HepG2 (cell line): ENCODE data around the gene DDHD1. TPM values are rescaled to one million over a fixed set of nuclear protein-coding genes. Genes with fewer than 3 reads are reported as not detected.

Experiments used
- ATAC-seq: fragments of 200-7000 bp; cut with Tn5 transposase; 3 replicates; pipeline ENCODE4 v1.9.1; 2020; ENCODE audit warnings: mild to moderate bottlenecking, moderate library complexity
- BruUV-seq: library from RNA; stranded (reverse); fragments of 400-500 nt; replicated peaks from 2 replicates; lab custom pipeline; 2021; lab: Mats Ljungman, UMichigan
- CTCF ChIA-PET: fragments of 300-600 bp; formaldehyde crosslinking; extraction: SDS; loops from one replicate; lab custom pipeline; 2021; ENCODE audit warnings: low total read pairs, inconsistent platforms, low intra/inter-chr PET ratio; lab: Yijun Ruan, JAX
- POLR2A ChIA-PET: fragments of 350-600 bp; sonication (Branson Sonifier 250); formaldehyde crosslinking; loops from one replicate; lab custom pipeline; 2020; ENCODE audit warnings: antibody characterized with exemption, inconsistent platforms; lab: Yijun Ruan, JAX
- DNase-seq: peaks from one replicate; pipeline ENCODE4 v3.0.0-alpha.2; 2015; ENCODE audit warnings: low spot score
- FAIRE-seq: peaks from 3 replicates; lab custom pipeline; 2011; peaks lifted over from hg19 to GRCh38; lab: Jason Lieb, UNC
- H2AFZ ChIP-seq: one replicate; pipeline ENCODE4 v1.6.1; 2011; ENCODE audit warnings: low read length, inconsistent platforms
- H3K27ac ChIP-seq: fragments of 300-600 bp; 3 replicates; pipeline ENCODE4 v1.8.0; 2011; ENCODE audit warnings: mixed run types, mild to moderate bottlenecking, mixed read lengths, low read length, inconsistent platforms; ENCODE audit not compliant: insufficient read depth; ENCODE audit errors: extremely low read length
- H3K27me3 ChIP-seq, 2 experiments: fragments of 200-600 bp in 1 of 2; 2 replicates in 1 of 2; 3 replicates in 1 of 2; pipeline versions ENCODE4 v1.6.0 to v1.8.0; 2011; ENCODE audit warnings: low read length in 2 of 2, mild to moderate bottlenecking in 2 of 2, moderate library complexity in 2 of 2, inconsistent platforms in 1 of 2; ENCODE audit not compliant: insufficient read depth in 2 of 2, control insufficient read depth in 1 of 2
- H3K36me3 ChIP-seq, 2 experiments: fragments of 200-600 bp in 1 of 2; replicated peaks in 1 of 2; 2 replicates in 1 of 2; 3 replicates in 1 of 2; pipeline versions ENCODE4 v1.5.1 to v1.8.0; 2011; ENCODE audit warnings: low read length in 2 of 2, inconsistent platforms in 1 of 2; ENCODE audit not compliant: insufficient read depth in 2 of 2, control insufficient read depth in 1 of 2
- H3K4me1 ChIP-seq: 2 replicates; pipeline ENCODE4 v1.5.1; 2012; ENCODE audit warnings: low read length, inconsistent platforms; ENCODE audit not compliant: insufficient read depth
- H3K4me2 ChIP-seq: 2 replicates; pipeline ENCODE4 v1.6.0; 2011; ENCODE audit warnings: low read depth, low read length, inconsistent platforms
- H3K4me3 ChIP-seq, 3 experiments: fragments of 200-600 bp in 1 of 3; sonication (generic), shearing (Covaris generic) in 1 of 3; replicated peaks in 1 of 3; 2 replicates each; pipeline ENCODE4 v1.5.1; 2011 to 2016; ENCODE audit warnings: low read length in 3 of 3, inconsistent platforms in 2 of 3, low read depth in 2 of 3, mild to moderate bottlenecking in 2 of 3, control low read depth in 1 of 3, mixed read lengths in 1 of 3; ENCODE audit not compliant: insufficient read depth in 1 of 3
- H3K79me2 ChIP-seq: one replicate; pipeline ENCODE4 v1.6.1; 2011; ENCODE audit warnings: low read length, inconsistent platforms; ENCODE audit not compliant: insufficient read depth
- H3K9ac ChIP-seq: 2 replicates; pipeline ENCODE4 v1.6.0; 2011; ENCODE audit warnings: mild to moderate bottlenecking, low read depth, low read length, inconsistent platforms; ENCODE audit not compliant: insufficient read depth
- H3K9me3 ChIP-seq: 2 replicates; pipeline ENCODE4 v1.5.1; 2012; ENCODE audit warnings: mild to moderate bottlenecking, low read length
- H4K20me1 ChIP-seq: 2 replicates; pipeline ENCODE4 v1.6.0; 2011; ENCODE audit warnings: inconsistent platforms, mild to moderate bottlenecking, low read length, moderate library complexity; ENCODE audit not compliant: insufficient read depth
- HMG20A ChIP-seq: IDR thresholded peaks from 2 replicates; pipeline ENCODE4 v1.6.1; 2016; ENCODE audit warnings: borderline replicate concordance
- YEATS2 ChIP-seq: sonication (generic); formaldehyde crosslinking; IDR thresholded peaks from 2 replicates; pipeline ENCODE4 v1.4.0; 2020; ENCODE audit warnings: missing genetic modification reagents, borderline replicate concordance
- ZNF225 ChIP-seq: sonication (generic); formaldehyde crosslinking; IDR thresholded peaks from 2 replicates; pipeline ENCODE4 v1.4.0; 2020; ENCODE audit warnings: mild to moderate bottlenecking, missing genetic modification reagents
- ZNF232 ChIP-seq: sonication (generic); formaldehyde crosslinking; IDR thresholded peaks from 2 replicates; pipeline ENCODE4 v1.4.0; 2020; ENCODE audit warnings: missing genetic modification reagents, borderline replicate concordance
- ZNF235 ChIP-seq: sonication (generic); formaldehyde crosslinking; IDR thresholded peaks from 2 replicates; pipeline ENCODE4 v1.8.1; 2023; ENCODE audit warnings: mild to moderate bottlenecking, missing genetic modification reagents, borderline replicate concordance
- ZNF326 ChIP-seq: sonication (generic); formaldehyde crosslinking; IDR thresholded peaks from 2 replicates; pipeline ENCODE4 v1.4.0; 2020; ENCODE audit warnings: missing genetic modification reagents, borderline replicate concordance
- ZNF333 ChIP-seq: sonication (generic); formaldehyde crosslinking; IDR thresholded peaks from 2 replicates; pipeline ENCODE4 v1.4.0; 2020; ENCODE audit warnings: mild to moderate bottlenecking, missing genetic modification reagents, borderline replicate concordance
- ZNF761 ChIP-seq: sonication (generic); formaldehyde crosslinking; conservative IDR thresholded peaks from 2 replicates; pipeline ENCODE4 v1.4.0; 2020; ENCODE audit warnings: mild to moderate bottlenecking, missing genetic modification reagents
- WGBS: methylation state at CpG from one replicate; pipeline ENCODE4 v1.1.6; 2017; ENCODE audit warnings: low lambda C conversion rate; 5-methylcytosine and 5-hydroxymethylcytosine counted together
- in situ Hi-C: cut with HindIII; loops from 2 replicates; pipeline ENCODE4 v1.10.0; 2017; ENCODE audit warnings: low pct_unique_long_range_greater_than_20kb; ENCODE audit not compliant: extremely low pct_ligation_motif_present
- intact Hi-C: fragments of 100-400 bp; cut with micrococcal nuclease; formaldehyde crosslinking; loops from one replicate; pipeline ENCODE4 v1.10.0; 2022; ENCODE audit not compliant: unreplicated experiment
- polyA plus RNA-seq, 8 experiments: library from polyadenylated mRNA; depleted of rRNA in 3 of 8; stranded (reverse) in 7 of 8; unstranded in 1 of 8; fragments of >200 nt; fragmentation: Illumina TruSeq in 4 of 8; extraction: Trizol in 4 of 8; gene quantifications; 2 replicates each; pipeline versions ENCODE4 v1.2.1 to v1.2.3, GENCODE V29; 2011 to 2016; ENCODE audit warnings: low read depth in 4 of 8, missing spikeins in 1 of 8, mixed read lengths in 1 of 8; ENCODE audit not compliant: insufficient read depth in 1 of 8
- total RNA-seq, 5 experiments: library from RNA; depleted of rRNA; stranded (reverse); fragments of >200 nt; fragmentation: Illumina TruSeq; extraction: Trizol; gene quantifications; 2 replicates each; pipeline ENCODE4 v1.2.3, GENCODE V29; 2016; ENCODE audit warnings: low read depth in 1 of 5
- TF ChIP-seq, protein P1 (sequence below): sonication (generic); formaldehyde crosslinking; conservative IDR thresholded peaks from 2 replicates; pipeline ENCODE4 v1.8.0; 2022; ENCODE audit warnings: missing genetic modification reagents
- TF ChIP-seq, protein P2 (sequence below): sonication (generic); formaldehyde crosslinking; IDR thresholded peaks from 2 replicates; pipeline ENCODE4 v1.5.1; 2020; ENCODE audit warnings: mild to moderate bottlenecking, missing genetic modification reagents, moderate library complexity

DDHD1 gene
- total and polyA plus RNA-seq, 2 of the 13 experiments (the other 11 are each of a cell fraction or from before 2014, with no cell fraction given) = 4.6 to 8.3 TPM

GRCh38 chr14:53183611-53184010 lies 30.5 kb upstream of the DDHD1 start:
- ChIA-PET CTCF (no interaction called here), POLR2A (no interaction called here)
- H3K27me3 ChIP-seq = no peaks in the 10 kb centered on the region; a peak in 1 of 5 replicates
- intact Hi-C loops = no loop called here
- TF ChIP-seq, protein P1, sequence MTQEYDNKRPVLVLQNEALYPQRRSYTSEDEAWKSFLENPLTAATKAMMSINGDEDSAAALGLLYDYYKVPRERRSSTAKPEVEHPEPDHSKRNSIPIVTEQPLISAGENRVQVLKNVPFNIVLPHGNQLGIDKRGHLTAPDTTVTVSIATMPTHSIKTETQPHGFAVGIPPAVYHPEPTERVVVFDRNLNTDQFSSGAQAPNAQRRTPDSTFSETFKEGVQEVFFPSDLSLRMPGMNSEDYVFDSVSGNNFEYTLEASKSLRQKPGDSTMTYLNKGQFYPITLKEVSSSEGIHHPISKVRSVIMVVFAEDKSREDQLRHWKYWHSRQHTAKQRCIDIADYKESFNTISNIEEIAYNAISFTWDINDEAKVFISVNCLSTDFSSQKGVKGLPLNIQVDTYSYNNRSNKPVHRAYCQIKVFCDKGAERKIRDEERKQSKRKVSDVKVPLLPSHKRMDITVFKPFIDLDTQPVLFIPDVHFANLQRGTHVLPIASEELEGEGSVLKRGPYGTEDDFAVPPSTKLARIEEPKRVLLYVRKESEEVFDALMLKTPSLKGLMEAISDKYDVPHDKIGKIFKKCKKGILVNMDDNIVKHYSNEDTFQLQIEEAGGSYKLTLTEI = no peak
- TF ChIP-seq ZNF333 (CRISPR knock-in tag) (no peak), ZNF326 (no peak), ZNF761 (CRISPR knock-in tag) (no peak), ZNF225 (no peak), ZNF235 (CRISPR knock-in tag) (no peak), YEATS2 (CRISPR knock-in tag) (no peak), ZNF232 (CRISPR knock-in tag) (no peak), HMG20A (CRISPR knock-in tag) (no peak)
- TF ChIP-seq, protein P2, sequence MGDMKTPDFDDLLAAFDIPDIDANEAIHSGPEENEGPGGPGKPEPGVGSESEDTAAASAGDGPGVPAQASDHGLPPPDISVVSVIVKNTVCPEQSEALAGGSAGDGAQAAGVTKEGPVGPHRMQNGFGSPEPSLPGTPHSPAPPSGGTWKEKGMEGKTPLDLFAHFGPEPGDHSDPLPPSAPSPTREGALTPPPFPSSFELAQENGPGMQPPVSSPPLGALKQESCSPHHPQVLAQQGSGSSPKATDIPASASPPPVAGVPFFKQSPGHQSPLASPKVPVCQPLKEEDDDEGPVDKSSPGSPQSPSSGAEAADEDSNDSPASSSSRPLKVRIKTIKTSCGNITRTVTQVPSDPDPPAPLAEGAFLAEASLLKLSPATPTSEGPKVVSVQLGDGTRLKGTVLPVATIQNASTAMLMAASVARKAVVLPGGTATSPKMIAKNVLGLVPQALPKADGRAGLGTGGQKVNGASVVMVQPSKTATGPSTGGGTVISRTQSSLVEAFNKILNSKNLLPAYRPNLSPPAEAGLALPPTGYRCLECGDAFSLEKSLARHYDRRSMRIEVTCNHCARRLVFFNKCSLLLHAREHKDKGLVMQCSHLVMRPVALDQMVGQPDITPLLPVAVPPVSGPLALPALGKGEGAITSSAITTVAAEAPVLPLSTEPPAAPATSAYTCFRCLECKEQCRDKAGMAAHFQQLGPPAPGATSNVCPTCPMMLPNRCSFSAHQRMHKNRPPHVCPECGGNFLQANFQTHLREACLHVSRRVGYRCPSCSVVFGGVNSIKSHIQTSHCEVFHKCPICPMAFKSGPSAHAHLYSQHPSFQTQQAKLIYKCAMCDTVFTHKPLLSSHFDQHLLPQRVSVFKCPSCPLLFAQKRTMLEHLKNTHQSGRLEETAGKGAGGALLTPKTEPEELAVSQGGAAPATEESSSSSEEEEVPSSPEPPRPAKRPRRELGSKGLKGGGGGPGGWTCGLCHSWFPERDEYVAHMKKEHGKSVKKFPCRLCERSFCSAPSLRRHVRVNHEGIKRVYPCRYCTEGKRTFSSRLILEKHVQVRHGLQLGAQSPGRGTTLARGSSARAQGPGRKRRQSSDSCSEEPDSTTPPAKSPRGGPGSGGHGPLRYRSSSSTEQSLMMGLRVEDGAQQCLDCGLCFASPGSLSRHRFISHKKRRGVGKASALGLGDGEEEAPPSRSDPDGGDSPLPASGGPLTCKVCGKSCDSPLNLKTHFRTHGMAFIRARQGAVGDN (CRISPR knock-in tag) = no peak
- H3K36me3 ChIP-seq = no peaks in the 10 kb centered on the region
- DNase-seq (no peak), FAIRE-seq (no peak), ATAC-seq (no peak)
- in situ Hi-C loops = no loop called here
- WGBS = 2% methylated on average over 2 of the region's 2 CpGs
- no peaks in the 10 kb centered on the region for H3K4me1 ChIP-seq
- no TSS peak for BruUV-seq
- H3K27ac ChIP-seq = no peak overlapping the region
- H3K79me2 ChIP-seq = no peaks in the 10 kb centered on the region
- no peak overlapping the region for H3K4me3 ChIP-seq
- H3K9ac ChIP-seq = no peak overlapping the region
- H3K9me3 ChIP-seq = no peaks in the 10 kb centered on the region
- no peak overlapping the region for H2AFZ ChIP-seq
- no peak overlapping the region for H3K4me2 ChIP-seq
- H4K20me1 ChIP-seq = no peaks in the 10 kb centered on the region
